Measurements from ENCODE around the gene TOP3A. TPM values are rescaled to one million over a fixed set of nuclear protein-coding genes. Genes with fewer than 3 reads are reported as not detected.

The TOP3A gene
- total and polyA plus RNA-seq, 4 experiments from 2014 or later, result 6.2 to 55.2 (median 31.5) TPM

- H3K27me3 Mint-ChIP-seq, result no peaks in the 10 kb centered on the region
- no peaks in the 10 kb centered on the region for H3K9me3 ChIP-seq (ENCODE audit: control insufficient read depth in 1 of 2, low read length in 2 of 2)
- peaks cover 12% of the 10 kb centered on the region for H3K36me3 ChIP-seq (ENCODE audit: insufficient read depth, low read length)
- H3K4me3 ChIP-seq (ENCODE audit: low read length in 2 of 2), result no peak overlapping the region
- ChIA-PET POLR2A (ENCODE audit: partially characterized antibody) (no interaction called here), CTCF (ENCODE audit: partially characterized antibody) (no interaction called here)
- peaks cover 15 to 30% (median 21%) of the 10 kb centered on the region in 4 donors for H3K4me1 Mint-ChIP-seq
- no peaks in the 10 kb centered on the region for H3K27me3 ChIP-seq (ENCODE audit: insufficient read depth, low read length)
- DNase-seq, result peak in 1 of 5 donors; percentile 19
- no peak overlapping the region for H3K4me3 Mint-ChIP-seq
- H3K4me1 ChIP-seq (ENCODE audit: insufficient read depth, low read length), result peaks cover 23% of the 10 kb centered on the region
- H3K36me3 Mint-ChIP-seq, result peaks cover 0 to 13% of the 10 kb centered on the region in 2 donors
- intact Hi-C loops (cut with micrococcal nuclease), result no loop called here
- no peak overlapping the region for H3K27ac ChIP-seq (ENCODE audit: low read depth, low read length)
- H3K27ac Mint-ChIP-seq, result no peak overlapping the region
- H3K9me3 Mint-ChIP-seq, result no peaks in the 10 kb centered on the region
Measured at GRCh38 chr17:18230288-18231141, 84.3 kb downstream of the TOP3A start.

- POLR2A ChIA-PET (ENCODE audit: partially characterized antibody), result no interaction called here
- no peak overlapping the region for H3K4me3 ChIP-seq (ENCODE audit: low read length in 2 of 2)
- no peaks in the 10 kb centered on the region for H3K9me3 Mint-ChIP-seq
- no peaks in the 10 kb centered on the region for H3K27me3 Mint-ChIP-seq
- peaks cover 26% of the 10 kb centered on the region for H3K4me1 ChIP-seq (ENCODE audit: insufficient read depth, low read length)
- peaks cover 12% of the 10 kb centered on the region for H3K36me3 ChIP-seq (ENCODE audit: insufficient read depth, low read length)
- H3K9me3 ChIP-seq (ENCODE audit: control insufficient read depth in 1 of 2, low read length in 2 of 2), result no peaks in the 10 kb centered on the region
- intact Hi-C loops (cut with micrococcal nuclease), result no loop called here
- peak in 1 of 5 donors; percentile 14 for DNase-seq
- H3K27ac Mint-ChIP-seq, result peak overlapping the region in 1 of 7 donors; percentile 22
- H3K4me1 Mint-ChIP-seq, result peaks cover 15 to 34% (median 21%) of the 10 kb centered on the region in 4 donors
- no peak overlapping the region for H3K27ac ChIP-seq (ENCODE audit: low read depth, low read length)
- no peak overlapping the region for H3K4me3 Mint-ChIP-seq
- CTCF ChIA-PET (ENCODE audit: partially characterized antibody), result no interaction called here
- H3K27me3 ChIP-seq (ENCODE audit: insufficient read depth, low read length), result no peaks in the 10 kb centered on the region
- H3K36me3 Mint-ChIP-seq, result peaks cover 0 to 9% of the 10 kb centered on the region in 2 donors
Measured at GRCh38 chr17:18229771-18230170, 85.0 kb downstream of the TOP3A start.

GRCh38 chr17:18229254-18229653, 85.5 kb downstream of the TOP3A start:
- Histone ChIP-seq H3K4me3 (ENCODE audit: low read length in 2 of 2) (no peak overlapping the region), H3K9me3 (ENCODE audit: control insufficient read depth in 1 of 2, low read length in 2 of 2) (no peaks in the 10 kb centered on the region), H3K27me3 (ENCODE audit: insufficient read depth, low read length) (no peaks in the 10 kb centered on the region), H3K27ac (ENCODE audit: low read depth, low read length) (no peak overlapping the region), H3K4me1 (ENCODE audit: insufficient read depth, low read length) (peaks cover 28% of the 10 kb centered on the region), H3K36me3 (ENCODE audit: insufficient read depth, low read length) (peaks cover 7% of the 10 kb centered on the region)
- peaks cover 15 to 35% (median 21%) of the 10 kb centered on the region in 4 donors for H3K4me1 Mint-ChIP-seq
- no peak for DNase-seq
- no peaks in the 10 kb centered on the region for H3K9me3 Mint-ChIP-seq
- H3K27ac Mint-ChIP-seq, result peak overlapping the region in 1 of 7 donors; percentile 22
- intact Hi-C loops (cut with micrococcal nuclease), result no loop called here
- ChIA-PET CTCF (ENCODE audit: partially characterized antibody) (no interaction called here), POLR2A (ENCODE audit: partially characterized antibody) (no interaction called here)
- peak overlapping the region in 1 of 8 donors; percentile 49 for H3K4me3 Mint-ChIP-seq
- no peaks in the 10 kb centered on the region for H3K27me3 Mint-ChIP-seq
- H3K36me3 Mint-ChIP-seq, result peaks cover 0 to 4% of the 10 kb centered on the region in 2 donors

GRCh38 chr17:18228176-18228682, 86.6 kb downstream of the TOP3A start:
- H3K27ac ChIP-seq (ENCODE audit: low read depth, low read length), result no peak overlapping the region
- no peak for DNase-seq
- CTCF ChIA-PET (ENCODE audit: partially characterized antibody), result no interaction called here

GRCh38 chr17:18227635-18228034, 87.2 kb downstream of the TOP3A start:
- no peak overlapping the region for H3K4me3 ChIP-seq (ENCODE audit: low read length in 2 of 2)

More at GRCh38 chr17:18228176-18228682, 86.6 kb downstream of the TOP3A start:
- H3K27ac Mint-ChIP-seq, result peak overlapping the region in 1 of 7 donors; percentile 8
- H3K9me3 Mint-ChIP-seq, result no peaks in the 10 kb centered on the region
- H3K27me3 ChIP-seq (ENCODE audit: insufficient read depth, low read length), result no peaks in the 10 kb centered on the region
- peaks cover 28% of the 10 kb centered on the region for H3K4me1 ChIP-seq (ENCODE audit: insufficient read depth, low read length)
- intact Hi-C loops (cut with micrococcal nuclease), result no loop called here
- peaks cover 0 to 2% of the 10 kb centered on the region in 2 donors for H3K36me3 Mint-ChIP-seq
- POLR2A ChIA-PET (ENCODE audit: partially characterized antibody), result no interaction called here
- H3K9me3 ChIP-seq (ENCODE audit: control insufficient read depth in 1 of 2, low read length in 2 of 2), result no peaks in the 10 kb centered on the region
- no peak overlapping the region for H3K4me3 ChIP-seq (ENCODE audit: low read length in 2 of 2)
- no peaks in the 10 kb centered on the region for H3K27me3 Mint-ChIP-seq
- peaks cover 15 to 36% (median 21%) of the 10 kb centered on the region in 4 donors for H3K4me1 Mint-ChIP-seq
- peak overlapping the region in 2 of 8 donors; percentile 3 to 43 for H3K4me3 Mint-ChIP-seq
- peaks cover 3% of the 10 kb centered on the region for H3K36me3 ChIP-seq (ENCODE audit: insufficient read depth, low read length)

GRCh38 chr17:18226284-18226945, 88.4 kb downstream of the TOP3A start:
- Histone ChIP-seq H3K9me3 (ENCODE audit: control insufficient read depth in 1 of 2, low read length in 2 of 2) (no peaks in the 10 kb centered on the region), H3K4me1 (ENCODE audit: insufficient read depth, low read length) (peaks cover 28% of the 10 kb centered on the region), H3K27me3 (ENCODE audit: insufficient read depth, low read length) (no peaks in the 10 kb centered on the region), H3K36me3 (ENCODE audit: insufficient read depth, low read length) (no peaks in the 10 kb centered on the region), H3K27ac (ENCODE audit: low read depth, low read length) (peak overlapping the region; percentile 42), H3K4me3 (ENCODE audit: low read length in 2 of 2) (peak overlapping the region; percentile 59 to 78)
- Mint-ChIP-seq H3K4me1 (peaks cover 15 to 39% (median 21%) of the 10 kb centered on the region in 4 donors), H3K4me3 (peak overlapping the region; percentile 89 to 99 (median 96)), H3K27ac (peak overlapping the region; percentile 32 to 99 (median 94)), H3K27me3 (no peaks in the 10 kb centered on the region), H3K9me3 (no peaks in the 10 kb centered on the region), H3K36me3 (no peaks in the 10 kb centered on the region)
- intact Hi-C loops (cut with micrococcal nuclease), result no loop called here
- ChIA-PET CTCF (ENCODE audit: partially characterized antibody) (no interaction called here), POLR2A (ENCODE audit: partially characterized antibody) (interaction anchor here (2.5 kb wide), 1 partner anchor 43 kb away, joined by 9 read pairs; the partner anchor contains the start of gene ALKBH5)
- DNase-seq, result no peak

More at GRCh38 chr17:18227635-18228034, 87.2 kb downstream of the TOP3A start:
- Histone ChIP-seq H3K27ac (ENCODE audit: low read depth, low read length) (no peak overlapping the region), H3K36me3 (ENCODE audit: insufficient read depth, low read length) (no peaks in the 10 kb centered on the region), H3K9me3 (ENCODE audit: control insufficient read depth in 1 of 2, low read length in 2 of 2) (no peaks in the 10 kb centered on the region), H3K27me3 (ENCODE audit: insufficient read depth, low read length) (no peaks in the 10 kb centered on the region), H3K4me1 (ENCODE audit: insufficient read depth, low read length) (peaks cover 28% of the 10 kb centered on the region)
- Mint-ChIP-seq H3K4me3 (peak overlapping the region in 5 of 8 donors; percentile 11 to 89 (median 23)), H3K27me3 (no peaks in the 10 kb centered on the region), H3K27ac (peak overlapping the region in 4 of 7 donors; percentile 29 to 61 (median 49)), H3K9me3 (no peaks in the 10 kb centered on the region), H3K36me3 (peaks cover 0 to 2% of the 10 kb centered on the region in 2 donors), H3K4me1 (peaks cover 15 to 39% (median 21%) of the 10 kb centered on the region in 4 donors)
- no peak for DNase-seq
- ChIA-PET POLR2A (ENCODE audit: partially characterized antibody) (no interaction called here), CTCF (ENCODE audit: partially characterized antibody) (no interaction called here)
- intact Hi-C loops (cut with micrococcal nuclease), result no loop called here
